Calu3 (cell line): Measurements from ENCODE around the gene PTGFRN. TPM values are rescaled to one million over a fixed set of nuclear protein-coding genes. Genes with fewer than 3 reads are reported as not detected.

Experiments used
- BruUV-seq: library from RNA; stranded (reverse); fragments of 400-500 nt; replicated peaks from 2 replicates; lab custom pipeline; 2021; lab: Mats Ljungman, UMichigan
- CTCF ChIA-PET: fragments of 300-600 bp; sonication (Branson Sonifier 250); formaldehyde crosslinking; loops from one replicate; lab custom pipeline; 2022; ENCODE audit warnings: antibody characterized with exemption; lab: Charles Lee
- DNase-seq: peaks from one replicate; pipeline ENCODE4 v3.0.0; 2022
- H3K27ac Mint-ChIP-seq: one replicate; pipeline ENCODE4 v1.8.0; 2022; ENCODE audit warnings: mixed read lengths; ENCODE audit not compliant: unreplicated experiment
- H3K27me3 Mint-ChIP-seq: one replicate; pipeline ENCODE4 v1.8.0; 2022; ENCODE audit warnings: mixed read lengths; ENCODE audit not compliant: unreplicated experiment
- H3K36me3 Mint-ChIP-seq: one replicate; pipeline ENCODE4 v1.8.0; 2022; ENCODE audit warnings: mild to moderate bottlenecking, moderate library complexity, mixed read lengths; ENCODE audit not compliant: insufficient read depth, unreplicated experiment
- H3K4me1 Mint-ChIP-seq: one replicate; pipeline ENCODE4 v1.8.0; 2022; ENCODE audit warnings: mild to moderate bottlenecking, low read depth, mixed read lengths; ENCODE audit not compliant: unreplicated experiment
- H3K4me3 Mint-ChIP-seq: one replicate; pipeline ENCODE4 v1.8.0; 2022; ENCODE audit warnings: mild to moderate bottlenecking, low read depth, moderate library complexity, mixed read lengths; ENCODE audit not compliant: unreplicated experiment
- H3K9me3 Mint-ChIP-seq: one replicate; pipeline ENCODE4 v1.8.0; 2022; ENCODE audit warnings: low read depth, mixed read lengths; ENCODE audit not compliant: unreplicated experiment
- CTCF ChIP-seq: fragments of 200-600 bp; IDR thresholded peaks from one replicate; pipeline ENCODE4 v1.8.0; 2022; ENCODE audit warnings: antibody characterized with exemption; ENCODE audit not compliant: unreplicated experiment
- intact Hi-C: fragments of 100-400 bp; cut with micrococcal nuclease; formaldehyde crosslinking; loops from one replicate; pipeline ENCODE4 v1.10.0; 2022; ENCODE audit not compliant: unreplicated experiment
- total RNA-seq: library from RNA; stranded (reverse); gene quantifications from 2 replicates; pipeline ENCODE4 v1.2.3, GENCODE V29; 2022

The PTGFRN gene
- total RNA-seq, 1 experiment from 2014 or later: 44.6 TPM

- H3K9me3 Mint-ChIP-seq: no peaks in the 10 kb centered on the region
- no peak overlapping the region for H3K27ac Mint-ChIP-seq
- DNase-seq: no peak
- no peak for TF ChIP-seq CTCF
- intact Hi-C loops: no loop called here
- no TSS peak for BruUV-seq
- H3K36me3 Mint-ChIP-seq: no peaks in the 10 kb centered on the region
- H3K4me3 Mint-ChIP-seq: no peak overlapping the region
- no peaks in the 10 kb centered on the region for H3K27me3 Mint-ChIP-seq
- CTCF ChIA-PET: no interaction called here
- H3K4me1 Mint-ChIP-seq: peaks cover 11% of the 10 kb centered on the region
Measured at GRCh38 chr1:116918714-116919357, 9.1 kb downstream of the PTGFRN start.

- Mint-ChIP-seq H3K9me3 (no peaks in the 10 kb centered on the region), H3K4me3 (no peak overlapping the region), H3K27me3 (no peaks in the 10 kb centered on the region), H3K4me1 (peaks cover 11% of the 10 kb centered on the region), H3K36me3 (no peaks in the 10 kb centered on the region), H3K27ac (no peak overlapping the region)
- CTCF ChIA-PET: no interaction called here
- no TSS peak for BruUV-seq
- no peak for DNase-seq
- no peak for TF ChIP-seq CTCF
- intact Hi-C loops: no loop called here
Measured at GRCh38 chr1:116919802-116920201, 10.1 kb downstream of the PTGFRN start.

GRCh38 chr1:116920211-116920610 is 10.5 kb downstream of the PTGFRN start:
- no peak overlapping the region for H3K27ac Mint-ChIP-seq
- CTCF ChIA-PET: no interaction called here
- no peak for DNase-seq
- peaks cover 7% of the 10 kb centered on the region for H3K4me1 Mint-ChIP-seq
- TF ChIP-seq CTCF: no peak
- no peak overlapping the region for H3K4me3 Mint-ChIP-seq
- no peaks in the 10 kb centered on the region for H3K36me3 Mint-ChIP-seq
- H3K9me3 Mint-ChIP-seq: no peaks in the 10 kb centered on the region
- H3K27me3 Mint-ChIP-seq: no peaks in the 10 kb centered on the region
- no TSS peak for BruUV-seq
- intact Hi-C loops: no loop called here

- H3K27ac Mint-ChIP-seq: no peak overlapping the region
- CTCF ChIA-PET: no interaction called here
Measured at GRCh38 chr1:116921301-116921885, 11.7 kb downstream of the PTGFRN start.

More at GRCh38 chr1:116921301-116921885, 11.7 kb downstream of the PTGFRN start:
- no peak overlapping the region for H3K4me3 Mint-ChIP-seq
- no peak for TF ChIP-seq CTCF
- no peaks in the 10 kb centered on the region for H3K27me3 Mint-ChIP-seq
- no TSS peak for BruUV-seq
- H3K9me3 Mint-ChIP-seq: no peaks in the 10 kb centered on the region
- intact Hi-C loops: no loop called here
- no peaks in the 10 kb centered on the region for H3K4me1 Mint-ChIP-seq
- H3K36me3 Mint-ChIP-seq: no peaks in the 10 kb centered on the region
- DNase-seq: no peak
